ENCODE data around the gene ATR. TPM values are rescaled to one million over a fixed set of nuclear protein-coding genes. Genes with fewer than 3 reads are reported as not detected.
"Not testable (repeated sequence)": the region's sequence is repeated elsewhere in the genome, so short reads cannot be mapped to it uniquely, and the experiment has no call there.

The ATR gene
- total and polyA plus RNA-seq, 3 donors from 2014 or later: 21.8 to 42.8 (median 34.9) TPM

DNA sequence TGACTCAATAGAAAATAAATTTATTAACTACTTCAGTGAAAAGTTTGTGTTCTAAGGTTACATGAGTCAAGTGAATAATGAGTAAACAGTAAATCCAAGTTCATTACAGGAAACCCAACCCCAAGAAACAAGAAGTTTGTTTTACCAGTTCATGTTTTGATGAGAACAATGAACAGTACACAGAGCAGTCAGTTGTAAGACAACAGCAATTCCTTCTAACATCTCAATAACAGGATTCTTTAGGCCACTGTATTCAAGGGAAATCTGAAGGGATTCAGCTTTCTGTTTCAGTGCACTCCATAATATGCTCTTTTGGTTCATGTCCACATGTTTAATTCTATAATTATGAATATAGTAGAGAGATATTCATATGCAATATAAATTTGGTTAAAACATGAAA is 18.4 kb downstream of the ATR start:
- Histone ChIP-seq H3K27me3 (no peaks in the 10 kb centered on the region), H3K4me3 (no peak overlapping the region), H3K36me3 (ENCODE audit: low read depth, missing control alignments) (no peaks in the 10 kb centered on the region), H3K27ac (no peak overlapping the region), H3K9me3 (no peaks in the 10 kb centered on the region), H3K4me1 (no peaks in the 10 kb centered on the region)
- intact Hi-C loops (cut with DNase I; ENCODE audit: low total_unique reads): no loop called here
- TF ChIP-seq POLR2A (IDR thresholded peaks at IDR 0.05): no peak
- TF ChIP-seq, protein P1, sequence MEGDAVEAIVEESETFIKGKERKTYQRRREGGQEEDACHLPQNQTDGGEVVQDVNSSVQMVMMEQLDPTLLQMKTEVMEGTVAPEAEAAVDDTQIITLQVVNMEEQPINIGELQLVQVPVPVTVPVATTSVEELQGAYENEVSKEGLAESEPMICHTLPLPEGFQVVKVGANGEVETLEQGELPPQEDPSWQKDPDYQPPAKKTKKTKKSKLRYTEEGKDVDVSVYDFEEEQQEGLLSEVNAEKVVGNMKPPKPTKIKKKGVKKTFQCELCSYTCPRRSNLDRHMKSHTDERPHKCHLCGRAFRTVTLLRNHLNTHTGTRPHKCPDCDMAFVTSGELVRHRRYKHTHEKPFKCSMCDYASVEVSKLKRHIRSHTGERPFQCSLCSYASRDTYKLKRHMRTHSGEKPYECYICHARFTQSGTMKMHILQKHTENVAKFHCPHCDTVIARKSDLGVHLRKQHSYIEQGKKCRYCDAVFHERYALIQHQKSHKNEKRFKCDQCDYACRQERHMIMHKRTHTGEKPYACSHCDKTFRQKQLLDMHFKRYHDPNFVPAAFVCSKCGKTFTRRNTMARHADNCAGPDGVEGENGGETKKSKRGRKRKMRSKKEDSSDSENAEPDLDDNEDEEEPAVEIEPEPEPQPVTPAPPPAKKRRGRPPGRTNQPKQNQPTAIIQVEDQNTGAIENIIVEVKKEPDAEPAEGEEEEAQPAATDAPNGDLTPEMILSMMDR (IDR thresholded peaks at IDR 0.05): no peak
- DNase-seq: no peak

DNA sequence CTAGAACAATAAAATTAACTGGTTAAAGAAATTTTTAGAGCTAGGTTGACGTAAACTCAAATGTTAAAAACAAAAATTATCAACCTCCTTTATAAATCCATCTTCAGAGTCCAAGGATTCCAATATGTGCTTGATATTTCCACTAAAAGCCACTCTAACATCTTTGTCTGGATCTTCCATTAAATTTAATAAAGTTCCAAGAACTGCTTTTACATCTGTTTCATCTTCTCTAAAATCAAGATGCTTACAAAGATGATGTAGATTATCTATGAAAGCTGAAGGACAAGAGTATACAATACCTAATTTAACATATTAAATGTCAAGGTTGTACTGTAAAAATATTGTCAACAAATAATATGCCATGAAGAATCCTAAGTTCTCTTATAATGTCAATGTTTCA is 24.8 kb downstream of the ATR start:
- intact Hi-C loops (cut with DNase I; ENCODE audit: low total_unique reads): no loop called here
- Histone ChIP-seq H3K9me3 (no peaks in the 10 kb centered on the region), H3K36me3 (ENCODE audit: low read depth, missing control alignments) (no peaks in the 10 kb centered on the region), H3K27me3 (no peaks in the 10 kb centered on the region), H3K4me1 (no peaks in the 10 kb centered on the region), H3K27ac (no peak overlapping the region), H3K4me3 (no peak overlapping the region)
- no peak for DNase-seq
- TF ChIP-seq, protein P1 (IDR thresholded peaks at IDR 0.05): no peak
- no peak for TF ChIP-seq POLR2A (IDR thresholded peaks at IDR 0.05)
- 92 to 98% methylated on average over 1 of the region's 1 CpG for WGBS, 2 donors

DNA sequence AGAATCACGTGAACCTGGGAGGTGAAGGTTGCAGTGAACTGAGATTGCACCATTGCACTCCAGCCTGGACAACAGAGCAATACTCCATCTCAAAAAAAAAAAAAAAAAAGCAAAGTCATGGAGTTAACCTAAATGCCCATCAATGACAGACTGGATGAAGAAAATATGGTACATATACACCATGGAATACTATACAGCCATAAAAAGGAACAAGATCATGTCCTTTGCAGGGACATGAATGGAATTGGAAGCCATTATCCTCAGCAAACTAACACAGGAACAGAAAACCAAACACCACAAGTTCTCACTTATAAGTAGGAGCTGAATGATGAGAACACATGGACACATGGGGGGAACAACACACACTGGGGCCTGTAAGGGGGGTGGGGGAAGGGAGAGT is 26.0 kb downstream of the ATR start:
- H3K4me3 ChIP-seq; H3K4me1 ChIP-seq; H3K36me3 ChIP-seq (ENCODE audit: low read depth, missing control alignments); H3K9me3 ChIP-seq; DNase-seq; H3K27ac ChIP-seq; intact Hi-C loops (cut with DNase I; ENCODE audit: low total_unique reads); H3K27me3 ChIP-seq: not testable (repeated sequence)
- 94 to 95% methylated on average over 1 of the region's 1 CpG for WGBS, 2 donors

DNA sequence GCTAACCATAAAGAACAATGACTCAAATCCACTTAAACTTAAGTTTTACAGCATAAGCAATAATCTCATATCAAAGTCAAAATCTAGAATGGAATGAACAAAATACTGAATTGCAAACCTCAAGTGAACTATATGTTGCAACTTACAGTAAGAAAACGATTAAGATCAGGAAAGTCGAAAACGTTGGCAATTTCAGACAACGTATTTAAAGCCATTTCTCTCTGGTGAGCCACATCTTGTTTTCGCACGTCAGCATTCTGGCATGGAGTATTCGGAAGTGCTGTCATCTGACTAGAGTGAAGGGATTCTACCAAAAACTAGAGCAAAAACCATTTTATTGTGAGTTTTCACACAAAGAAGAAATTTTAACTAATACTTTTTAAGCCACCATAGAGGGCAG is 28.5 kb downstream of the ATR start:
- Histone ChIP-seq H3K27me3 (no peaks in the 10 kb centered on the region), H3K9me3 (no peaks in the 10 kb centered on the region), H3K4me1 (no peaks in the 10 kb centered on the region), H3K36me3 (ENCODE audit: low read depth, missing control alignments) (no peaks in the 10 kb centered on the region), H3K27ac (no peak overlapping the region), H3K4me3 (no peak overlapping the region)
- no peak for DNase-seq
- intact Hi-C loops (cut with DNase I; ENCODE audit: low total_unique reads): no loop called here
- 94 to 96% methylated on average over 7 of the region's 7 CpGs for WGBS, 2 donors
- no peak for TF ChIP-seq POLR2A (IDR thresholded peaks at IDR 0.05)
- TF ChIP-seq, protein P1 (IDR thresholded peaks at IDR 0.05): no peak

DNA sequence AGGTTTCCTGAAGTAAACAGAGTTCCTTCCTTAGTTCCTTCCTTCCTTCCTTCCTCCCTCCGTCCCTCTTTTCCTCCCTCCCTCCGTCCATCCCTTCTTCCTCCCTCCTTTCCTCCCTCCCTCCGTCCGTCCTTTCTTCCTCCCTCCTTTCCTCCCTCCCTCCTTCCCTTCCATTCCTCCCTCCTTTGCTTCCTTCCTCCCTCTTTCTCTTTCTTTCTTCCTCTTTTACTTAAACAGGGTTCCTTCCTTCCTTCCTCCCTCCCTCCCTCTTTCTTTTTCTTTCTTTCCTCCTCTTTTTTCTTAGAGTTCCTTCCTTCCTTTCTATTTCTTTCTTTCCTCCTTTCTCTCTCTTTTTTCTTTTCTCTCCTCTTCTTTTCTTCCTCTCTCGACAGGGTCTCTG is 35.2 kb downstream of the ATR start:
- TF ChIP-seq, protein P1 (IDR thresholded peaks at IDR 0.05): no peak
- no peak for TF ChIP-seq POLR2A (IDR thresholded peaks at IDR 0.05)
- H3K36me3 ChIP-seq (ENCODE audit: low read depth, missing control alignments): no peaks in the 10 kb centered on the region
- intact Hi-C loops (cut with DNase I; ENCODE audit: low total_unique reads): no loop called here
- 95% methylated on average over 5 of the region's 5 CpGs for WGBS, 2 donors
- H3K27ac ChIP-seq: no peak overlapping the region
- no peaks in the 10 kb centered on the region for H3K4me1 ChIP-seq
- H3K4me3 ChIP-seq: no peak overlapping the region
- H3K27me3 ChIP-seq: no peaks in the 10 kb centered on the region
- no peak for DNase-seq
- H3K9me3 ChIP-seq: no peaks in the 10 kb centered on the region

All from testis (tissue), 3 donors.